T47D (cell line): Measurements from ENCODE around the gene ADD3.
"Not testable (repeated sequence)": the region's sequence is repeated elsewhere in the genome, so short reads cannot be mapped to it uniquely, and the experiment has no call there.

Experiments
- DNase-seq, 2 experiments: peaks; one replicate each; pipeline versions ENCODE4 v3.0.0 to v3.0.0-alpha.2; 2011 to 2012; ENCODE audit warnings: low read depth in 1 of 2, low spot score in 1 of 2
- JUND ChIP-seq: IDR thresholded peaks from 2 replicates; pipeline ENCODE4 v1.6.1; 2012; ENCODE audit warnings: low read depth
- in situ Hi-C: cut with HindIII; loops from 2 replicates; pipeline ENCODE4 v1.10.0; 2016; ENCODE audit warnings: low sequenced_read_pairs, low pct_unique_long_range_greater_than_20kb

ADD3 gene

DNA sequence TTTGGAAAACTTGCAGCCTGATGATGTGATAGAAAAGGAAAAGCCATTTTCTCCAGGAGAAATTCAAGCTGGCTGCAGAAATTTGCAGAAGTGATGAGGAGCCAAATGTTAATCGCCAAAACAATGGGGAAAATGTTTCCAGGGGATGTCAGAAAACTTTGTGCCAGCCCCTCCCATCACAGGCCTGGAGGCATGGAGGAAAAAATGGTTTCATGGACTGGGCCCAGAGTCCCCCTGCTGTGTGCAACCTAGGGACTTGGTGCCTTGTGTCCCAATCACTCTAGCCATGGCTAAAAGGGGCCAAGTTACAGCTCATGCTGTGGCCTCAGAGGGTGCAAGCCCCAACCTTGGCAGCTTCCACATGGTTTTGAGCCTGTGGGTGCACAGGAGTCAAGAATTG is 41.0 kb downstream of the ADD3 start:
- DNase-seq = no peak
- no peak for TF ChIP-seq JUND
- in situ Hi-C loops = no loop called here

DNA sequence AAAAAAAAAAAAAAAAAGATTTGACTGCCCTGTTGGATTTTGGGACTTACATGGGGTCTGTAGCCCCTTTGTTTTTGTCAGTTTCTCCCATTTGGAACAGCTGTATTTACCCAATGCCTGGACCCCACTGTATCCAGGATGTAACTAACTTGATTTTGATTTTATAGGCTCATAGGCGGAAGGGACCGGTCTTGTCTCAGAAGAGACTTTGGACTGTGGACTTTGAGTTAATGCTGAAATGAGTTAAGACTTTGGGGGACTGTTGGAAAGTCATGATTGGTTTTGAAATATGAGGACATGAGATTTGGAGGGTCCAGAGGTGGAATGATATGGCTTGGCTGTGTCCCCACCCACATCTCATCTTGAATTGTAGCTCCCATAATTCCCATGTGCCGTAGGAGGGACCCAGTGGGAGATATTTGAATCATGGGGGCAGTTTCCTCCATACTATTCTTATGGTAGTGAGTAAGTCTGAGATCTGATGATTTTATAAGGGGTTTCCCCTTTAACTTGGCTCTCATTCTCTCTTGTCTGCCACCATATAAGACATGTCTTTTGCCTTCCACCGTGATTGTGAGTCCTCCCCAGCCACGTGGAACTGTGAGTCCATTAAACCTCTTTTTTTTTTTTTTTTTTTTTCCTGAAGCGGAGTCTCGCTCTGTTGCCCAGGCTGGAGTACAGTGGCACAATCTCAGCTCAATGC is 42.3 kb downstream of the ADD3 start:
- DNase-seq, in situ Hi-C loops: not testable (repeated sequence)

DNA sequence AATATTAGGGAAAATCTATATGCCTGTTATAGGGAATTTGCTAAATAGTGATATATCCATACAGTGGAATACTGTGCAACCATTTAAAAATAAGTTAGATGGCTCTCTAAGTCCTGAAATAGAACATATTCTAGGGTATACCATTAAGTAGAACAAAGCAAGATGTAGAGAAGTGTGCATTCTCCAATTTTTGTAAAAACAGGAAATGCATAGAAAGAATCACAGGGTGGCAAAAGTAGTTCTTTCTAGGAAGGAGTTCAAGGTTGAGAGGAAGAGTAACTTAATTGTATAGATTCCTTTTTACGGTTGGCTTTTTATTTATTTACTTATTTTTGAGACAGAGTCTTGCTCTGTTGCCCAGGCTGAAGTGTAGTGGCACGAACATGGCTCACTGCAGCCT is 43.7 kb downstream of the ADD3 start:
- in situ Hi-C loops = no loop called here
- no peak for DNase-seq
- TF ChIP-seq JUND = no peak

DNA sequence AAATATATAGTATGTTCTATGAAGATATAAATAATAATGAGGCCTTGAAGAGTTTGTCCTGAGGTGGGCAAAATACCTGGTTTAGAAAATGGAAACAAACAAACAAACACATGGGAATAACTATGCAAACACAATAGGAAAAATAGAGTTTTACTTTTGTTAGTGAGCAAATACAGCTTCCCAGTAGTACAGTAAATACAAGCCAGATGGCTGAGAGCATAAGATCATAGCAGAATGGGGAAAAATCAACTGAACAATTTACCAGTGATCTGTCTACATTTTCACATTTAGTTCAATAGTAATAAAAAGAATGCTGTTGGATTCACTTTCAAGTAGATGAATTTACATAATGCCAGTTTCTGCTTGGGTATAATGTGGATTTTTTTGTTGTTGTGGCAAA is 45.1 kb downstream of the ADD3 start:
- no peak for DNase-seq
- in situ Hi-C loops = no loop called here
- TF ChIP-seq JUND = no peak

DNA sequence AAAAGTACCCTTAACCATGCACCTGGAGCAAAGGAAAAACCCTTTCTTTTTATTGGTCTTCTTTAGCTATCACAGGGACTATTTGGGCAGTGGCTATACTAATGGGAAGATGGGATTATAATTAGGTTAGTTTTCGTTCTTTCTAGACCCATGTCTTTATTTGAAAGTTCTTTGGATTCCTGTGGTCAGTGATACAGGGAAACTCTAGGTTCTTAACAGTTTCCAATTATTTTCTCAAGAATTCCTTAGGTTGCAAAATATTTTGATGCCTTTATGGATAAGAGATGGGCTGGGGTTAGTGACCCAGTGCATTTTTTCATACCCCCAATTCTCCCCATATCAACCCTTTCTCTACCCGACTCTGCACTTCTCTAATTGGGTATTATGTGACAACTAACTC is 49.0 kb downstream of the ADD3 start:
- in situ Hi-C loops = no loop called here
- TF ChIP-seq JUND = no peak
- no peak for DNase-seq

DNA sequence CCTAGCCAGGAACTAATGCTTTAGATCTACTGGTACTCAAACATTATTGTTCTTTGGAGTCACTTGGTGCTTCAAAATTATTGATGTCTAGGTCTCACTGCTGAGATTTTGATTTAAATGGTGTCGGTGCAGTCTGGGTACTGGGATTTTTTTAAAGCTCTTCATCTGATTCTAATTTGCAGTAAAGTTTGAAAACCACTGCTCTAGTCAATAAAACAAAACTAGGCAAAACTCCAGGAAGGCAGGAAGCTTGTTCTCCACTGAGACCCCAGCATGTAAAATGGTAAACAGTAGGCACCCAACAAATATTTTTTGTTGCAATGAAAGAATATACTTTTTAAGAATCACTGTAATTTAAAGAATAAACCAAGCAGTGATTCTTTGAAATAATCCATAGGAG is 49.7 kb downstream of the ADD3 start:
- in situ Hi-C loops = no loop called here
- TF ChIP-seq JUND = no peak
- no peak for DNase-seq

DNA sequence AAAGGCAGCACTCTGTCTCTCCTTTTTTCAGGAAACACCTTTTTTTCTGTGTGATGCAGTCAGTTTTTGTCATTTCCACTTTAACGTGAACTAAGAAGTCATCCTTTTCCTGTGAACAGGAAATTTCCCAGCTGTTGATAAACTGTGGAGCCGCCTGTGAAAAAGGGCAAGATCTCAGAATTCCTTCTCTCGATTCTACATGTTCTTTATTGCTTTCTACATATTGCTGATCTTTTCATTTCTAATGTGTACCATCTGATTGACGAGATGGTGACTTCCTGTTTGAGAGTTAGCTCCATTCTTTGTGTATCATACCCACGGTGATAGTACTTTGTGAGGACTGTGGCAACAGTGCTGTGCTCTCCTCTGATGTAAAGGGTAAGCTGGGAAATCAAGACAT is 50.4 kb downstream of the ADD3 start:
- DNase-seq = no peak
- no peak for TF ChIP-seq JUND
- in situ Hi-C loops = no loop called here

DNA sequence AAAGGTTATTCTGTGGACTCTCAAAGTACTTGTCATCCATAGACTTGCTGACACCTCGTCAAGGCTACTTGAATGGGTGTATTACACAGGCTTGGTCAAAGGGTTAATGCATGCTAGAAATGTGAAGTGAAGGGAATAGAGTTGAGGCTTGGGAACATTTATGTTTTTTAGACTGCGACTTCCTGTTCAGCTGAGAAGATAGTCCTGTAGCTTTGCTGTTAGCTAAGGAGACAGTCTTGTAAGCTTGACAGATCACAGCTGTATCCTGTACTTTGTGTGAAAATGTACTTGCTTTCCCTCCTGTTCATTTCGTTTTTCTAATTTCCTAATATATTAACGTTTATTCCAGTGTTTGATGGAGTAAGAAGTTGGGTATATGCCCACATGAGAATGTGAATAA is 52.1 kb downstream of the ADD3 start:
- in situ Hi-C loops = no loop called here
- no peak for TF ChIP-seq JUND
- no peak for DNase-seq

DNA sequence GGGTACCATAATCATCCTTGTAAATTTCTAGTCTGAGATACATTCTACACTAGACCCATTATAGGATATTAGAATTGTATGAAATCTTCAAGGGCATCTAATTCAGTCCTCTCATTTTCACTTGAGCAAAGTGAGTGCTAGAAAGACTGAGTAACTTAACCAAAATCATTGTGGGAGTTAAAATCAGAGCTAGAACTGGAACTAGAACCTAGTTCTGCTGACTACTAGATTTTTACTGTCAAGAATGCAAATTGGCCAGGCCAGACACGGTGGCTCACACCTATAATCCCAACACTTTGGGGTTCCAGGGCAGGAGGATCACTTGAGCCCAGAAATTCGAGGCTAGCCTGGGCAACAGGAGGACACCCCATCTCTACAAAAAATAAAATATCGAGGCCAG is 53.9 kb downstream of the ADD3 start:
- no peak for TF ChIP-seq JUND
- no peak for DNase-seq
- in situ Hi-C loops = no loop called here

DNA sequence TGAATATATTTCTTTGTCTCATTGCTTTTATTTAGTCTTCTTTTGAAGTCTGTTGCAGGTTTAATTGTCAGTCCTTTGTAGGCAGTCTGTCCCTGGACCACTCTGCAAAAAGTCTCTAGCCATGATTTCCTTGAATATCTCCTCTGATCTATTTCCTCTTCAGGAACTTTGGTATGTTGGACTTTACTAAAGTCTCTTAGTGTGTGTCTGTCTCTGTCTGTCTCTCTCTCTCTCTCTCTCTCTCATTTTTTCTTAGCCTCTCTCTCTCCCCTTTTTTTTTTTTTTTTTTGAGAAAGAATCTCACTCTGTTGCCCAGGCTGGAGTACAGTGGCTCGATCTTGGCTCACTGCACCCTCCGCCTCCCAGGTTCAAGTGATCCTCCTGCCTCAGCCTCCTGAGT is 57.5 kb downstream of the ADD3 start:
- in situ Hi-C loops = no loop called here
- TF ChIP-seq JUND = no peak
- DNase-seq = no peak

DNA sequence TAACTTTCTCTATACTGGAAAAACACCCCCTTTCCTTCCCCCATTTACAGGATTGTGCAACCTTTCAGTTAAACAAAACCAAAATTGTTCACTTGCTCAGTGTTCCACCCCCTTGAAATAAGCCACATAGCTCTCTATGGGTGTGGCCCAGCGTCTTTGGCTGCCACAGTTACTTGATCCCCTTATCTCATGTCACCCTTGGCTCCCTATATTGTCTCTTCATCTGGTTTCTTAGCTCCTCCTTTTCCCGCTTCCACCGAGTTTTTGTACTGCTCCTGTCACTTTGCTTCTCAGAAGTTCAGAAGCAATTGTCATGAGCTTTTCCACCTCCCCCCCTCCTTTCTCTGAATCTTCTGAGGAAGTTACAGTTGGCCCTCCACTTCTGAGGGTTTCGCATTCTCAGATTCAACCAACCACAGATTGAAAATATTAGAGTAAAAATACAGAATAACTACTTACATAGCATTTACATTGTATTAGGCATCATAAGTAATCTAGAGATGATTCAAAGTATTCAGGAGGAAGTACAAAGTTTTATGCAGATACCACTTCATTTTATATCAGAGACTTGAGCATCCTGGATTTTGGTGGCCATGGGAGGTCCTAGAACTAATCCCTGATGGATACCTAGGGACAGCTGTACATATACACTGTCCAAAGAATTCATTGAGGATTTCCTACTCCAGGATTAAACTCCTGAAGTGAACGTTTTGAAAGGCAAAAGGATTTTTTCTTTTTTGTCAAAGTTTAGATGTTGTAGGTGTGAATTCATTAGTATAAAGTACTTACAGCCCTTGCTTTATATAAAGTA is 60.4 kb downstream of the ADD3 start:
- in situ Hi-C loops = no loop called here
- no peak for DNase-seq
- no peak for TF ChIP-seq JUND

DNA sequence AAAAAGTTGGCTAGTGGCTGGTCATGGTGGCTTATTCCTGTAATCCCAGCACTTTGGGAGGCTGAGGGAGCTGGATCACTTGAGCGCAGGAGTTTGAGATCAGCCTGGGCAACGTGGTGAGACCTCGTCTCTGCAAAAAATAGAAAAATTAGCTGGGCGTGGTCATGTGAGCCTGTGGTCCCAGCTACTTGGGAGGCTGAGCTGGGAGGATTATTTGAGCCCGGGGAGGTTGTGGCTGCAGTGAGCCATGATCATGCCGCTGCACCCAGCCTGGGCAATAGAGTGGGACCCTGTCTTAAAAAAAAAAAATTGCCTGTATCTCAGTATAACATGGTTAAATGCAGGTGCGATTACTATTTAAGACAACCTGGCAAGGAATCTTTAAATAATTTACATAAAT is 61.0 kb downstream of the ADD3 start:
- in situ Hi-C loops = no loop called here
- no peak for DNase-seq
- no peak for TF ChIP-seq JUND

DNA sequence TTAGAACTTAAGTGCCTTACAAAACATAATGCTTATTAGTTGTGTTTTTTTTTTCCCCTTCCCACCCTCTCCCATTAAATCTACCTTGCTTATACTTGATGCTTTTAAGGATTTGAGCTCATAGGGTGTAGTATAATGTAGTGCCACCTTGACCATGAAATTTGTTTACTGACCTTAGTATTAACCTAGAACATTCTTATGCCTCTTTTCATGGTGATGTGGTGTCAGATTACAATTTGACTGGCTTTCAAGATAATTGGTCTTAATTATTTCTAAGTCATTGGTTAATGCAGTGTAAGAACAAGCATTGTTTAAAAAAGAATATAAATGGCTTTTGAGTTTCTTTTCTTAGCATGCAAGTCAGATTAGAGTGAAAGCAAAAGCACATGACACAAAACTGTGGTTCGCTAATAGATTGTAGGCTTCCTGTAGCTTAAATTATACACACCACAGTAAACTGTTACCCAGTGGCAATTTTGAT is 61.8 kb downstream of the ADD3 start:
- no peak for DNase-seq
- in situ Hi-C loops = no loop called here
- TF ChIP-seq JUND = no peak
